Measurements from ENCODE around the gene MYO7B. TPM values are rescaled to one million over a fixed set of nuclear protein-coding genes. Genes with fewer than 3 reads are reported as not detected.
"Not testable (repeated sequence)": the region's sequence is repeated elsewhere in the genome, so short reads cannot be mapped to it uniquely, and the experiment has no call there.

MYO7B gene
- total and polyA plus RNA-seq, 2 experiments from 2014 or later = 17.6 to 20.1 TPM

DNA sequence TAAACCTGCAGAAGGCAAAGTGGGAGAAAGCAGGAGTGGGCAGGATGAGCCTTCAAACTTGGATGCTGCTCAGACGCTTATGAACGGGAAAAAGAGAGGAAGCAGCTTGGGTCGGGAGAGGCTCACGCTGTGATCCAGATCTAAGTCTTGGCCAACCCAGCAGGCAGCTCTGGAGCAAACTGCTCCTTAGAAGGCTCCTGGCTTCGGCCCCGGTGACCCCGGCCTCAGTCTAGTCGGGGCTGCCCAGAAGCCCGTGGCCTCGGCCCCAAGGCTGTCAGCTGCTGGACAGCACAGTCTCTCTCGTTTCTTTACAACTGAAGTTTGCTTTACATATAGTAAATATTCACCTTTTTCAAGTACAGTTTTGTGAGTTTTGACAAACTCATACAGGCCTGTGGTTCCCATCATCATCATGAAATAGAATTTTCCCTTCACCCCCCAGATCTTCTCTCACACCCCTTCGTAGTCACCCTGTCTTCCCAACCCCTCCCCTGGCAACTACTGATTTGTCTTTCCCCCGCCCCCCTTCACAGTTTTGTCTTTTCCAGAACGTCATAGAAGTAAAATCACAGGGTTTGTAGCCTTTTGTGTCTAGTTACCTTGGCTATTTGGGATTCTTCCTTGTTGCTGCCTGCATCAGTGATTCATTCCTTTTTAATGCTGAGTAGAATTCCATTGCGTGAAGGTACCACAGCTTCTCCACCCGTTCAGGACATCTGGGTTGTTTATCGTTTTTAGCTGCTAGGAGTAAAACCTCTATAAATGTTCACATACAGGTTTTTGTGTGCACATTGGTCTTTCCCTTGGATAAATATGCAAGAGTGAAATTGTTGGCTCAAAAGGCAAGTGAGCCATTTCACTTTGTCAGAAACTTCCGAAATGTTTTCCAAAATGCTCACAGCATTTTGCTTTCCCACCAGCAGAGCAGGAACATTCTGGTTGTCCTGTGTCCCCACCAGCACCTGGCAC, 35.1 kb downstream of the MYO7B start:
- Histone ChIP-seq H4K20me1 (ENCODE audit: insufficient read depth, poor library complexity, severe bottlenecking) (no peaks in the 10 kb centered on the region), H3K4me1 (ENCODE audit: insufficient read depth) (no peaks in the 10 kb centered on the region), H2AFZ (no peak overlapping the region), H3K27me3 (no peaks in the 10 kb centered on the region), H3K79me2 (no peaks in the 10 kb centered on the region), H3K4me3 (no peak overlapping the region), H3K9me3 (ENCODE audit: low read depth) (no peaks in the 10 kb centered on the region), H3K4me2 (no peak overlapping the region), H3K9me2 (replicated peaks; ENCODE audit: insufficient read depth) (no peaks in the 10 kb centered on the region), H3K27ac (no peak overlapping the region), H3K36me3 (replicated peaks; ENCODE audit: insufficient read depth, low read depth) (no peaks in the 10 kb centered on the region)
- TF ChIP-seq, protein P1, sequence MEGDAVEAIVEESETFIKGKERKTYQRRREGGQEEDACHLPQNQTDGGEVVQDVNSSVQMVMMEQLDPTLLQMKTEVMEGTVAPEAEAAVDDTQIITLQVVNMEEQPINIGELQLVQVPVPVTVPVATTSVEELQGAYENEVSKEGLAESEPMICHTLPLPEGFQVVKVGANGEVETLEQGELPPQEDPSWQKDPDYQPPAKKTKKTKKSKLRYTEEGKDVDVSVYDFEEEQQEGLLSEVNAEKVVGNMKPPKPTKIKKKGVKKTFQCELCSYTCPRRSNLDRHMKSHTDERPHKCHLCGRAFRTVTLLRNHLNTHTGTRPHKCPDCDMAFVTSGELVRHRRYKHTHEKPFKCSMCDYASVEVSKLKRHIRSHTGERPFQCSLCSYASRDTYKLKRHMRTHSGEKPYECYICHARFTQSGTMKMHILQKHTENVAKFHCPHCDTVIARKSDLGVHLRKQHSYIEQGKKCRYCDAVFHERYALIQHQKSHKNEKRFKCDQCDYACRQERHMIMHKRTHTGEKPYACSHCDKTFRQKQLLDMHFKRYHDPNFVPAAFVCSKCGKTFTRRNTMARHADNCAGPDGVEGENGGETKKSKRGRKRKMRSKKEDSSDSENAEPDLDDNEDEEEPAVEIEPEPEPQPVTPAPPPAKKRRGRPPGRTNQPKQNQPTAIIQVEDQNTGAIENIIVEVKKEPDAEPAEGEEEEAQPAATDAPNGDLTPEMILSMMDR (IDR thresholded peaks at IDR 0.05; ENCODE audit: poor library complexity) = no peak
- TF ChIP-seq EZH2phosphoT487 (IDR thresholded peaks at IDR 0.05; ENCODE audit: low read depth, severe bottlenecking, unreplicated experiment) = no peak
- TF ChIP-seq EZH2 (IDR thresholded peaks at IDR 0.05; ENCODE audit: borderline replicate concordance) = no peak
- 74% methylated on average over 18 of the region's 18 CpGs for WGBS (ENCODE audit: low lambda C conversion rate, missing lambda C conversion rate)
- DNase-seq (ENCODE audit: low spot score) = no peak

DNA sequence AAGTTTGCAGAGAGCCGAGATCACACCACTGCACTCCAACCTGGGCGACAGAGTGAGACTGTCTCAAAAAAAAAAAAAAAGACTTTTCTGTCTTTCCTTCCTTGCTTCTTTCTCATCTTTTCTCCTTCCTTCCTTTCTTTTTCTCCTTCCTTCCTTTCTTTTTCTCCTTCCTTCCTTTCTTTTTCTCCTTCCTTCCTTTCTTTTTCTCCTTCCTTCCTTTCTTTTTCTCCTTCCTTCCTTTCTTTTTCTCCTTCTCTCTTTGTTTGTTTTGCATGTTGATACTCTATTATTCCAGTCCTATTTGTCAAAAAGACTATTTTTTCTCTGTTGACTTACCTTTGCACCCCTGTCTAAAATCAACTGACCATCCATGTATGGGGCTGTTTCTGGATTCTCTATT, 36.9 kb downstream of the MYO7B start:
- H3K9me3 ChIP-seq (ENCODE audit: low read depth); H3K4me1 ChIP-seq (ENCODE audit: insufficient read depth); H3K36me3 ChIP-seq (replicated peaks; ENCODE audit: insufficient read depth, low read depth); H4K20me1 ChIP-seq (ENCODE audit: insufficient read depth, poor library complexity, severe bottlenecking); H3K9me2 ChIP-seq (replicated peaks; ENCODE audit: insufficient read depth); H3K79me2 ChIP-seq; H3K4me2 ChIP-seq; H3K27me3 ChIP-seq; H3K27ac ChIP-seq; H3K4me3 ChIP-seq; H2AFZ ChIP-seq; DNase-seq (ENCODE audit: low spot score): not testable (repeated sequence)
- 95% methylated on average over 2 of the region's 2 CpGs for WGBS (ENCODE audit: low lambda C conversion rate, missing lambda C conversion rate)

DNA sequence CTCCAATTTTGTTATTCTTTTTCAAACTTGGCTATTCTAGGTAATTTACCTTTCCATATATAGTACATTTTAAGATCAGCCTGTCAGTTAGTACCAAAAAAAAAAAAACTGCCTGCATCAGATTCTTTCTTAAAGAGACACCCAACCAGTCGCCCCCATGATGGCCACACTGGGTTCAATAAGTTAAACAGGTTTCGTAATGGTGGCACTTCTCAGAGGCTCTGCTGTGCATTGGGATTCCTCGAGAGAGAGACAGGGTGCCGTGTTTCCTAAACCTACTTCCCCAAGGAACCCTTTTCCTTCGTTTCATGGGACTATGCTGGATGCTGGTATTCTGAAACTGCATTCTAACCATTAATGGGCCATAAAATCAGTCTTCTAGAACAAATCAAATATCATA, 37.4 kb downstream of the MYO7B start:
- no peak for DNase-seq (ENCODE audit: low spot score)
- no peak overlapping the region for H3K27ac ChIP-seq
- no peaks in the 10 kb centered on the region for H3K9me2 ChIP-seq (replicated peaks; ENCODE audit: insufficient read depth)
- H3K4me3 ChIP-seq = no peak overlapping the region
- no peaks in the 10 kb centered on the region for H4K20me1 ChIP-seq (ENCODE audit: insufficient read depth, poor library complexity, severe bottlenecking)
- H3K27me3 ChIP-seq = no peaks in the 10 kb centered on the region
- WGBS (ENCODE audit: low lambda C conversion rate, missing lambda C conversion rate) = 89% methylated on average over 5 of the region's 5 CpGs
- TF ChIP-seq EZH2 (IDR thresholded peaks at IDR 0.05; ENCODE audit: borderline replicate concordance) (no peak), EZH2phosphoT487 (IDR thresholded peaks at IDR 0.05; ENCODE audit: low read depth, severe bottlenecking, unreplicated experiment) (no peak)
- TF ChIP-seq, protein P1 (IDR thresholded peaks at IDR 0.05; ENCODE audit: poor library complexity) = no peak
- no peaks in the 10 kb centered on the region for H3K36me3 ChIP-seq (replicated peaks; ENCODE audit: insufficient read depth, low read depth)
- no peaks in the 10 kb centered on the region for H3K9me3 ChIP-seq (ENCODE audit: low read depth)
- no peak overlapping the region for H3K4me2 ChIP-seq
- H3K79me2 ChIP-seq = no peaks in the 10 kb centered on the region
- H2AFZ ChIP-seq = no peak overlapping the region
- peaks cover 3% of the 10 kb centered on the region for H3K4me1 ChIP-seq (ENCODE audit: insufficient read depth)

DNA sequence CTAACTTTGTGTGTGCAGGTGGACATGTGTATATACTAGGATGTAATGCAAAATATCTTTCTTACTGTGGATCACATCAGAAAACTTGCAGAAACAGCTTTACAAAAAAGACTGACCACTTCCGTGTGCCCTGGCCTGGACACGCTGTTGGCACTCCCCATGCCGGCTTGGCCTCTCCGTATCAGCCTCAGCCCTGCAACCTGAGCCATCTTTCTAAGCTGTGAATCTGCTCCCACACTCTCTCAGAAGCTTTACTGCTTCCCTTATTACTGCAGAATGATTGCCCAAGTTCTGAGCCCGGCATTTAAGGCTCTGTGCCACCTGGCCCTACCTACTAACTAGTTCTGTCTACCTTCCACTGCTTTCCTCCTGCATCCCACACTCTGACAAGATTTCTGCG, 37.8 kb downstream of the MYO7B start:
- H3K36me3 ChIP-seq (replicated peaks; ENCODE audit: insufficient read depth, low read depth) = no peaks in the 10 kb centered on the region
- DNase-seq (ENCODE audit: low spot score) = no peak
- no peaks in the 10 kb centered on the region for H3K9me2 ChIP-seq (replicated peaks; ENCODE audit: insufficient read depth)

More for the DNA sequence above, 37.8 kb downstream of the MYO7B start:
- H3K27ac ChIP-seq = no peak overlapping the region
- H3K4me1 ChIP-seq (ENCODE audit: insufficient read depth) = peaks cover 3% of the 10 kb centered on the region
- H3K4me2 ChIP-seq = no peak overlapping the region
- no peaks in the 10 kb centered on the region for H3K27me3 ChIP-seq
- H4K20me1 ChIP-seq (ENCODE audit: insufficient read depth, poor library complexity, severe bottlenecking) = no peaks in the 10 kb centered on the region
- H2AFZ ChIP-seq = no peak overlapping the region
- no peaks in the 10 kb centered on the region for H3K79me2 ChIP-seq
- TF ChIP-seq EZH2 (IDR thresholded peaks at IDR 0.05; ENCODE audit: borderline replicate concordance) = no peak
- TF ChIP-seq EZH2phosphoT487 (IDR thresholded peaks at IDR 0.05; ENCODE audit: low read depth, severe bottlenecking, unreplicated experiment) = no peak
- TF ChIP-seq, protein P1 (IDR thresholded peaks at IDR 0.05; ENCODE audit: poor library complexity) = no peak
- no peaks in the 10 kb centered on the region for H3K9me3 ChIP-seq (ENCODE audit: low read depth)
- no peak overlapping the region for H3K4me3 ChIP-seq
- 90% methylated on average over 6 of the region's 6 CpGs for WGBS (ENCODE audit: low lambda C conversion rate, missing lambda C conversion rate)

Measured in hepatocyte (in vitro differentiated cells).